ENCODE results near the gene HYDIN.

The HYDIN gene

DNA sequence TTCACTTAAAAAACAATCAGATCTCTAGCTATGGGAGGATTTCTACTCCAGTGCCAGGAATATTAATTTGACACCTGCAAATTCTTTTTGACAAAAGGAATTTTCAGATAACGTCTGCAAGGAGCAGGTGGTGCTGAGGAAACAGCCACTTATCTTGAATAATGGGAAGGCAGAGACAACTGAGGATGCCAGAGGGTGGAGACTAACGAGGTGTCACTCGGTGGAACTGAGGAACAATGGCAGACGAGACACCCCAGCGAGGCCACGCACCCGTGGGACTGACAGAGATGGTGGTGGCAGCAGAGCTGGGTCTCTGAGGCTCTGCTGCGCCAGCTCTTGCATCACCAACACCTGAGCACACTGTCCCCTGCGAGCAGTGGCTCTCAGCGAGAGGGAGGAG is 471.7 kb downstream of the HYDIN start:
- no peak for DNase-seq

Data from NCI-H510A (cell line).